Activated T-cell treated with anti-CD3 and anti-CD28 coated beads, Interleukin-2, amount 50 U/mL, for 72 hours (primary cell): Measurements from ENCODE around the gene DCAF17. TPM values are rescaled to one million over a fixed set of nuclear protein-coding genes. Genes with fewer than 3 reads are reported as not detected.
"Not testable (repeated sequence)": the region's sequence is repeated elsewhere in the genome, so short reads cannot be mapped to it uniquely, and the experiment has no call there.

Experiments
- ATAC-seq, 2 donors: fragments of 150-1000 bp; cut with Tn5 transposase; replicated peaks in 1 of 2; 2 replicates each; pipeline ENCODE4 v1.10.0; 2021; ENCODE audit warnings: moderate library complexity in 2 of 2, mild to moderate bottlenecking in 1 of 2
- DNase-seq, 2 donors: peaks; one replicate each; pipeline ENCODE4 v3.0.0; 2021 to 2022; ENCODE audit warnings: mixed read lengths in 1 of 2
- H3K27ac Mint-ChIP-seq: one replicate; pipeline ENCODE4 v1.8.0; 2022; ENCODE audit warnings: mild to moderate bottlenecking, moderate library complexity, mixed read lengths
- H3K27me3 Mint-ChIP-seq: one replicate; pipeline ENCODE4 v1.8.0; 2022; ENCODE audit warnings: low read depth, mixed read lengths
- H3K36me3 Mint-ChIP-seq, 2 donors: one replicate each; pipeline ENCODE4 v1.8.0; 2022; ENCODE audit warnings: mixed read lengths in 2 of 2, mild to moderate bottlenecking in 1 of 2; ENCODE audit not compliant: insufficient read depth in 2 of 2
- H3K4me1 Mint-ChIP-seq: one replicate; pipeline ENCODE4 v1.8.0; 2022; ENCODE audit warnings: low read depth, mixed read lengths
- H3K4me3 Mint-ChIP-seq, 2 donors: one replicate each; pipeline ENCODE4 v1.8.0; 2022; ENCODE audit warnings: mild to moderate bottlenecking in 2 of 2, mixed read lengths in 2 of 2, moderate library complexity in 2 of 2
- H3K9me3 Mint-ChIP-seq, 2 donors: one replicate each; pipeline ENCODE4 v1.8.0; 2022; ENCODE audit warnings: mixed read lengths in 2 of 2
- total RNA-seq, 2 donors: library from RNA; stranded (reverse); gene quantifications; one replicate each; pipeline ENCODE4 v1.2.3, GENCODE V29; 2022

Gene DCAF17
- total RNA-seq, 2 donors from 2014 or later = 21.9 to 35.1 TPM

GRCh38 chr2:171414645-171415044 lies 19.4 kb upstream of the DCAF17 start:
- H3K36me3 Mint-ChIP-seq, H3K9me3 Mint-ChIP-seq, H3K27me3 Mint-ChIP-seq, DNase-seq, ATAC-seq: not testable (repeated sequence)
- H3K4me3 Mint-ChIP-seq = peak overlapping the region in 1 of 2 donors; percentile 30
- H3K4me1 Mint-ChIP-seq = peaks cover 41% of the 10 kb centered on the region
- peak overlapping the region; percentile 83 for H3K27ac Mint-ChIP-seq

GRCh38 chr2:171416009-171416926 lies 17.8 kb upstream of the DCAF17 start:
- peak overlapping the region; percentile 9 to 50 for H3K4me3 Mint-ChIP-seq

GRCh38 chr2:171419333-171419732 lies 14.7 kb upstream of the DCAF17 start:
- no peak overlapping the region for H3K4me3 Mint-ChIP-seq
- H3K27ac Mint-ChIP-seq = peak overlapping the region; percentile 13
- no peaks in the 10 kb centered on the region for H3K27me3 Mint-ChIP-seq

More at GRCh38 chr2:171416009-171416926, 17.8 kb upstream of the DCAF17 start:
- H3K27ac Mint-ChIP-seq = peak overlapping the region; percentile 75
- DNase-seq = peak; percentile 84 to 90
- H3K36me3 Mint-ChIP-seq = peaks cover 2 to 9% of the 10 kb centered on the region in 2 donors
- H3K4me1 Mint-ChIP-seq = peaks cover 44% of the 10 kb centered on the region
- H3K9me3 Mint-ChIP-seq = peaks cover 1 to 4% of the 10 kb centered on the region in 2 donors
- H3K27me3 Mint-ChIP-seq = no peaks in the 10 kb centered on the region
- ATAC-seq = peak; percentile 99 to 100

GRCh38 chr2:171420728-171421563 lies 13.1 kb upstream of the DCAF17 start:
- Mint-ChIP-seq H3K9me3 (peaks cover 5 to 14% of the 10 kb centered on the region in 2 donors), H3K36me3 (peaks cover 17 to 32% of the 10 kb centered on the region in 2 donors), H3K4me3 (peak overlapping the region in 1 of 2 donors; percentile 55), H3K27me3 (no peaks in the 10 kb centered on the region), H3K27ac (peak overlapping the region; percentile 93), H3K4me1 (peaks cover 30% of the 10 kb centered on the region)
- ATAC-seq (peak in 1 of 2 donors; percentile 53), DNase-seq (no peak)

More at GRCh38 chr2:171419333-171419732, 14.7 kb upstream of the DCAF17 start:
- ATAC-seq = no peak
- Mint-ChIP-seq H3K9me3 (peaks cover 5 to 10% of the 10 kb centered on the region in 2 donors), H3K36me3 (peaks cover 11 to 26% of the 10 kb centered on the region in 2 donors), H3K4me1 (peaks cover 43% of the 10 kb centered on the region)
- DNase-seq = no peak

GRCh38 chr2:171422710-171423495 lies 11.1 kb upstream of the DCAF17 start:
- Mint-ChIP-seq H3K4me1 (peaks cover 20% of the 10 kb centered on the region), H3K36me3 (peaks cover 19 to 38% of the 10 kb centered on the region in 2 donors), H3K9me3 (peaks cover 8 to 14% of the 10 kb centered on the region in 2 donors)
- H3K27ac Mint-ChIP-seq, H3K4me3 Mint-ChIP-seq, DNase-seq, ATAC-seq, H3K27me3 Mint-ChIP-seq: not testable (repeated sequence)

- no peak for ATAC-seq
- no peak overlapping the region for H3K4me3 Mint-ChIP-seq
- H3K4me1 Mint-ChIP-seq = peaks cover 45% of the 10 kb centered on the region
- H3K27me3 Mint-ChIP-seq = no peaks in the 10 kb centered on the region
- H3K27ac Mint-ChIP-seq = no peak overlapping the region
- H3K9me3 Mint-ChIP-seq = peaks cover 0 to 3% of the 10 kb centered on the region in 2 donors
- DNase-seq = no peak
- H3K36me3 Mint-ChIP-seq = peaks cover 4 to 20% of the 10 kb centered on the region in 2 donors
Observed at GRCh38 chr2:171430516-171431410, 3.3 kb upstream of the DCAF17 start.

- H3K27me3 Mint-ChIP-seq = no peaks in the 10 kb centered on the region
- H3K4me1 Mint-ChIP-seq = peaks cover 53% of the 10 kb centered on the region
- peaks cover 4 to 27% of the 10 kb centered on the region in 2 donors for H3K36me3 Mint-ChIP-seq
- peak overlapping the region; percentile 98 to 100 for H3K4me3 Mint-ChIP-seq
- H3K27ac Mint-ChIP-seq = peak overlapping the region; percentile 98
- DNase-seq (no peak), ATAC-seq (no peak)
- peaks cover 0 to 3% of the 10 kb centered on the region in 2 donors for H3K9me3 Mint-ChIP-seq
Observed at GRCh38 chr2:171431677-171432167, 2.3 kb upstream of the DCAF17 start.

- Mint-ChIP-seq H3K4me3 (peak overlapping the region; percentile 98 to 100), H3K27me3 (no peaks in the 10 kb centered on the region), H3K36me3 (peaks cover 4 to 26% of the 10 kb centered on the region in 2 donors), H3K27ac (peak overlapping the region; percentile 98), H3K9me3 (no peaks in the 10 kb centered on the region), H3K4me1 (peaks cover 55% of the 10 kb centered on the region)
- ATAC-seq = no peak
- peak in 1 of 2 donors; percentile 16 for DNase-seq
Observed at GRCh38 chr2:171432206-171432968, 1.6 kb upstream of the DCAF17 start.

- no peaks in the 10 kb centered on the region for H3K9me3 Mint-ChIP-seq
- DNase-seq (peak; percentile 52 to 54), ATAC-seq (peak in 1 of 2 donors; percentile 10)
- peak overlapping the region; percentile 98 for H3K27ac Mint-ChIP-seq
- H3K4me1 Mint-ChIP-seq = peaks cover 62% of the 10 kb centered on the region
- peaks cover 6 to 33% of the 10 kb centered on the region in 2 donors for H3K36me3 Mint-ChIP-seq
- no peaks in the 10 kb centered on the region for H3K27me3 Mint-ChIP-seq
- H3K4me3 Mint-ChIP-seq = peak overlapping the region; percentile 98 to 100
Observed at GRCh38 chr2:171432969-171433762, 860 bp upstream of the DCAF17 start.

- no peaks in the 10 kb centered on the region for H3K27me3 Mint-ChIP-seq
- peak within 1 kb of the TSS; percentile 98 for H3K27ac Mint-ChIP-seq
- peaks cover 58% of the 10 kb centered on the region for H3K4me1 Mint-ChIP-seq
- no peak for ATAC-seq
- peak within 1 kb of the TSS; percentile 98 to 100 for H3K4me3 Mint-ChIP-seq
- DNase-seq = no peak
- no peaks in the 10 kb centered on the region for H3K9me3 Mint-ChIP-seq
- H3K36me3 Mint-ChIP-seq = peaks cover 6 to 37% of the 10 kb centered on the region in 2 donors
Observed at GRCh38 chr2:171433763-171434012, 338 bp upstream of the DCAF17 start, which contains the start of gene METTL8. Gene METTL8 (minus strand): TSS chr2:171433990. CDS start chr2:171392185, 41,805 bp downstream.
